Activated CD4-positive, alpha-beta T cell treated with anti-CD3 and anti-CD28 coated beads, Interleukin-2, amount 10 ng/mL, durations not matched to agents 7 days and 5 days (primary cell): ENCODE results near the gene SCT. TPM values are rescaled to one million over a fixed set of nuclear protein-coding genes. Genes with fewer than 3 reads are reported as not detected.

ENCODE experiments used
- CTCF ChIA-PET: fragments of 350-600 bp; sonication (Branson Sonifier 250); formaldehyde crosslinking; loops from one replicate; lab custom pipeline; 2021; ENCODE audit warnings: antibody characterized with exemption; lab: Charles Lee
- POLR2A ChIA-PET: fragments of 350-600 bp; sonication (Branson Sonifier 250); formaldehyde crosslinking; loops from one replicate; lab custom pipeline; 2021; ENCODE audit warnings: antibody characterized with exemption; lab: Charles Lee
- DNase-seq: peaks from one replicate; pipeline ENCODE4 v3.0.0-alpha.2; 2020
- H3K27ac Mint-ChIP-seq: one replicate; pipeline ENCODE4 v1.8.0; 2021; ENCODE audit warnings: mild to moderate bottlenecking, moderate library complexity, mixed read lengths
- H3K27me3 Mint-ChIP-seq: one replicate; pipeline ENCODE4 v1.8.0; 2021; ENCODE audit warnings: mixed read lengths
- H3K36me3 Mint-ChIP-seq: one replicate; pipeline ENCODE4 v1.8.0; 2021; ENCODE audit warnings: low read depth, mixed read lengths
- H3K4me1 Mint-ChIP-seq: one replicate; pipeline ENCODE4 v1.8.0; 2021; ENCODE audit warnings: mixed read lengths
- H3K4me3 Mint-ChIP-seq: one replicate; pipeline ENCODE4 v1.8.0; 2021; ENCODE audit warnings: mild to moderate bottlenecking, moderate library complexity, mixed read lengths
- H3K9me3 Mint-ChIP-seq: one replicate; pipeline ENCODE4 v1.8.0; 2021; ENCODE audit warnings: mixed read lengths
- total RNA-seq, 2 experiments: library from RNA; stranded (reverse); gene quantifications; one replicate each; pipeline ENCODE4 v1.2.3, GENCODE V29; 2021

SCT gene
- total RNA-seq, 2 experiments from 2014 or later = not detected

- Mint-ChIP-seq H3K27me3 (no peaks in the 10 kb centered on the region), H3K27ac (no peak overlapping the region), H3K4me1 (peaks cover 14% of the 10 kb centered on the region), H3K4me3 (no peak overlapping the region), H3K36me3 (peaks cover 43% of the 10 kb centered on the region), H3K9me3 (no peaks in the 10 kb centered on the region)
- POLR2A ChIA-PET = interaction anchor here (0.7 kb wide), 1 partner anchor 36 kb away, joined by 3 read pairs; no protein-coding TSS in a partner anchor
- no peak for DNase-seq
- CTCF ChIA-PET = interaction anchor here (1.0 to 1.3 kb wide), 2 partner anchors 29 to 30 kb away, joined by 3 read pairs; no protein-coding TSS in a partner anchor
These were observed 16.7 kb downstream of the SCT start for GRCh38 chr11:610146-610801.

GRCh38 chr11:609341-609811, 17.6 kb downstream of the SCT start:
- H3K27me3 Mint-ChIP-seq = no peaks in the 10 kb centered on the region
- peaks cover 45% of the 10 kb centered on the region for H3K36me3 Mint-ChIP-seq
- POLR2A ChIA-PET = interaction anchor here (0.7 to 1.1 kb wide), 2 partner anchors 33 to 35 kb away, joined by 3 read pairs; partner anchors contain the start of gene PHRF1
- H3K4me3 Mint-ChIP-seq = no peak overlapping the region
- CTCF ChIA-PET = no interaction called here
- DNase-seq = no peak
- no peak overlapping the region for H3K27ac Mint-ChIP-seq
- H3K9me3 Mint-ChIP-seq = no peaks in the 10 kb centered on the region
- peaks cover 12% of the 10 kb centered on the region for H3K4me1 Mint-ChIP-seq

- no peaks in the 10 kb centered on the region for H3K27me3 Mint-ChIP-seq
- peaks cover 47% of the 10 kb centered on the region for H3K36me3 Mint-ChIP-seq
- H3K27ac Mint-ChIP-seq = peak overlapping the region; percentile 62
- peaks cover 8% of the 10 kb centered on the region for H3K4me1 Mint-ChIP-seq
- DNase-seq = no peak
- ChIA-PET CTCF (no interaction called here), POLR2A (interaction anchor here (1.1 kb wide), 1 partner anchor 33 kb away, joined by 3 read pairs; the partner anchor contains the start of gene PHRF1)
- no peaks in the 10 kb centered on the region for H3K9me3 Mint-ChIP-seq
- no peak overlapping the region for H3K4me3 Mint-ChIP-seq
These were observed 18.2 kb downstream of the SCT start for GRCh38 chr11:608791-609251.

- POLR2A ChIA-PET = interaction anchor here (1.1 kb wide), 1 partner anchor 32 kb away, joined by 3 read pairs; the partner anchor contains the start of gene PHRF1
- Mint-ChIP-seq H3K27ac (no peak overlapping the region), H3K4me1 (peaks cover 4% of the 10 kb centered on the region), H3K4me3 (no peak overlapping the region), H3K27me3 (no peaks in the 10 kb centered on the region), H3K36me3 (peaks cover 42% of the 10 kb centered on the region), H3K9me3 (no peaks in the 10 kb centered on the region)
- DNase-seq = no peak
- CTCF ChIA-PET = interaction anchor here (1.3 kb wide), 1 partner anchor 9 kb away, joined by 4 read pairs; no protein-coding TSS in a partner anchor
These were observed 18.9 kb downstream of the SCT start for GRCh38 chr11:607971-608659.

- H3K27ac Mint-ChIP-seq = no peak overlapping the region
- POLR2A ChIA-PET = no interaction called here
- H3K27me3 Mint-ChIP-seq = no peaks in the 10 kb centered on the region
These were observed 19.8 kb downstream of the SCT start for GRCh38 chr11:607020-607780.

GRCh38 chr11:606245-606644, 20.7 kb downstream of the SCT start:
- no peak for DNase-seq
- Mint-ChIP-seq H3K9me3 (no peaks in the 10 kb centered on the region), H3K27ac (no peak overlapping the region), H3K36me3 (peaks cover 39% of the 10 kb centered on the region), H3K4me1 (no peaks in the 10 kb centered on the region), H3K27me3 (no peaks in the 10 kb centered on the region), H3K4me3 (no peak overlapping the region)
- ChIA-PET CTCF (interaction anchor here (1.3 kb wide), 1 partner anchor 12 kb away, joined by 3 read pairs; no protein-coding TSS in a partner anchor), POLR2A (no interaction called here)

More at GRCh38 chr11:607020-607780, 19.8 kb downstream of the SCT start:
- CTCF ChIA-PET = interaction anchor here (0.7 to 1.3 kb wide), 3 partner anchors 8 to 31 kb away, joined by 3 to 4 read pairs (median 4); partner anchors contain the start of gene PHRF1
- no peak for DNase-seq
- H3K9me3 Mint-ChIP-seq = no peaks in the 10 kb centered on the region
- H3K4me1 Mint-ChIP-seq = peaks cover 2% of the 10 kb centered on the region
- H3K36me3 Mint-ChIP-seq = peaks cover 39% of the 10 kb centered on the region
- H3K4me3 Mint-ChIP-seq = no peak overlapping the region

- H3K9me3 Mint-ChIP-seq = no peaks in the 10 kb centered on the region
- POLR2A ChIA-PET = no interaction called here
- no peaks in the 10 kb centered on the region for H3K4me1 Mint-ChIP-seq
- no peak for DNase-seq
- no peaks in the 10 kb centered on the region for H3K27me3 Mint-ChIP-seq
- no peak overlapping the region for H3K4me3 Mint-ChIP-seq
- H3K36me3 Mint-ChIP-seq = peaks cover 34% of the 10 kb centered on the region
- H3K27ac Mint-ChIP-seq = no peak overlapping the region
- CTCF ChIA-PET = interaction anchor here (1.0 to 1.2 kb wide), 2 partner anchors 18 to 22 kb away, joined by 3 to 6 read pairs; no protein-coding TSS in a partner anchor
These were observed 21.5 kb downstream of the SCT start for GRCh38 chr11:605286-606129.

GRCh38 chr11:603154-603553, 23.8 kb downstream of the SCT start:
- Mint-ChIP-seq H3K4me1 (no peaks in the 10 kb centered on the region), H3K9me3 (no peaks in the 10 kb centered on the region), H3K36me3 (peaks cover 42% of the 10 kb centered on the region), H3K4me3 (no peak overlapping the region), H3K27ac (no peak overlapping the region), H3K27me3 (no peaks in the 10 kb centered on the region)
- ChIA-PET CTCF (interaction anchor here (0.9 to 2.0 kb wide), 2 partner anchors 12 to 18 kb away, joined by 3 to 4 read pairs; no protein-coding TSS in a partner anchor), POLR2A (no interaction called here)
- DNase-seq = no peak

GRCh38 chr11:601573-602245, 25.3 kb downstream of the SCT start:
- H3K9me3 Mint-ChIP-seq = no peaks in the 10 kb centered on the region
- peak overlapping the region; percentile 74 for H3K27ac Mint-ChIP-seq
- peaks cover 43% of the 10 kb centered on the region for H3K36me3 Mint-ChIP-seq
- POLR2A ChIA-PET = no interaction called here
- peaks cover 4% of the 10 kb centered on the region for H3K4me1 Mint-ChIP-seq
- H3K27me3 Mint-ChIP-seq = no peaks in the 10 kb centered on the region
- no peak overlapping the region for H3K4me3 Mint-ChIP-seq
- DNase-seq = no peak
- CTCF ChIA-PET = interaction anchor here (0.5 to 1.4 kb wide), 3 partner anchors 10 to 1703 kb away, joined by 3 to 5 read pairs (median 3); no protein-coding TSS in a partner anchor

GRCh38 chr11:598005-598680, 28.8 kb downstream of the SCT start:
- DNase-seq = no peak
- ChIA-PET POLR2A (no interaction called here), CTCF (no interaction called here)
- peaks cover 45% of the 10 kb centered on the region for H3K36me3 Mint-ChIP-seq
- no peak overlapping the region for H3K4me3 Mint-ChIP-seq
- no peaks in the 10 kb centered on the region for H3K27me3 Mint-ChIP-seq
- no peak overlapping the region for H3K27ac Mint-ChIP-seq
- H3K9me3 Mint-ChIP-seq = no peaks in the 10 kb centered on the region
- peaks cover 13% of the 10 kb centered on the region for H3K4me1 Mint-ChIP-seq
